ENCODE data around the gene FAM131B. TPM values are rescaled to one million over a fixed set of nuclear protein-coding genes. Genes with fewer than 3 reads are reported as not detected.

FAM131B gene
- total RNA-seq, 1 experiment from 2014 or later, result 17.3 TPM

DNA sequence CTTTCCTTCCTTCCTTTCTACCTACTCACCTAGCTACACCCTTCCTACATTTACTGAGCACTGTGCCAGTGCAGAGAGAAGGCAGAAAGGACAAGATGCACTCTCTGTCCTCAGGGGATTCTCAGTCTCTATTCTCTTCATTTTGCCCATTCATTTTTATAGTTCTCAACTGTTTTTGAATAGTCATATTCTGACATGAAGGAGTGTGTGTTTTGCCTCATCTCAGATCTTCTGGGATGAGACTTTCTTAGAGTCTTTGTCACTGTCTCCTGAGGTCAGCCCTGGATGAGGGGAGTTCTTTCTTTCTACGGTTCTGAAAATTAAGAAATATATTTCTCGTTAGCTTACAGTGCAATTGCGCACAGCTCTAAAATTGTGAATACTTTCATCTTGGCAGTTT lies 25.3 kb downstream of the FAM131B start:
- WGBS (ENCODE audit: extremely low coverage, insufficient read length, low lambda C conversion rate), result no CpG with 5 or more reads among the region's 3 CpGs
- H3K14ac ChIP-seq (ENCODE audit: insufficient read depth, low read length), result no peak overlapping the region
- no peak overlapping the region for H4K91ac ChIP-seq (ENCODE audit: insufficient read length, low read depth, low read length)
- H3K4ac ChIP-seq (ENCODE audit: low read depth, low read length), result no peak overlapping the region
- H3K23me2 ChIP-seq (ENCODE audit: insufficient read length, low read depth, low read length, poor library complexity, severe bottlenecking), result no peaks in the 10 kb centered on the region
- no peak overlapping the region for H2AK5ac ChIP-seq (ENCODE audit: insufficient read length, low read length)
- no peak overlapping the region for H4K5ac ChIP-seq (ENCODE audit: insufficient read length, low read depth, low read length)
- Mint-ChIP-seq H3K4me1 (no peaks in the 10 kb centered on the region), H3K36me3 (ENCODE audit: insufficient read depth in 1 of 3, low read depth in 3 of 3) (no peaks in the 10 kb centered on the region), H3K9me3 (no peaks in the 10 kb centered on the region; a peak in 1 of 5 replicates), H3K27me3 (ENCODE audit: low read depth) (peaks cover 18% of the 10 kb centered on the region; the same call in 1 of the 2 replicates), H3K4me3 (no peak overlapping the region), H3K27ac (no peak overlapping the region)
- H3K79me1 ChIP-seq (ENCODE audit: insufficient read depth, low read depth, low read length, poor library complexity, severe bottlenecking), result no peaks in the 10 kb centered on the region
- no peaks in the 10 kb centered on the region for H3K4me1 ChIP-seq (ENCODE audit: insufficient read depth, low read length)
- no peak overlapping the region for H3K4me2 ChIP-seq (ENCODE audit: insufficient read depth, insufficient read length, low read length)
- H4K8ac ChIP-seq (replicated peaks; ENCODE audit: insufficient read length, low read depth, low read length), result no peak overlapping the region
- TF ChIP-seq, protein P1, sequence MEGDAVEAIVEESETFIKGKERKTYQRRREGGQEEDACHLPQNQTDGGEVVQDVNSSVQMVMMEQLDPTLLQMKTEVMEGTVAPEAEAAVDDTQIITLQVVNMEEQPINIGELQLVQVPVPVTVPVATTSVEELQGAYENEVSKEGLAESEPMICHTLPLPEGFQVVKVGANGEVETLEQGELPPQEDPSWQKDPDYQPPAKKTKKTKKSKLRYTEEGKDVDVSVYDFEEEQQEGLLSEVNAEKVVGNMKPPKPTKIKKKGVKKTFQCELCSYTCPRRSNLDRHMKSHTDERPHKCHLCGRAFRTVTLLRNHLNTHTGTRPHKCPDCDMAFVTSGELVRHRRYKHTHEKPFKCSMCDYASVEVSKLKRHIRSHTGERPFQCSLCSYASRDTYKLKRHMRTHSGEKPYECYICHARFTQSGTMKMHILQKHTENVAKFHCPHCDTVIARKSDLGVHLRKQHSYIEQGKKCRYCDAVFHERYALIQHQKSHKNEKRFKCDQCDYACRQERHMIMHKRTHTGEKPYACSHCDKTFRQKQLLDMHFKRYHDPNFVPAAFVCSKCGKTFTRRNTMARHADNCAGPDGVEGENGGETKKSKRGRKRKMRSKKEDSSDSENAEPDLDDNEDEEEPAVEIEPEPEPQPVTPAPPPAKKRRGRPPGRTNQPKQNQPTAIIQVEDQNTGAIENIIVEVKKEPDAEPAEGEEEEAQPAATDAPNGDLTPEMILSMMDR (conservative IDR thresholded peaks at IDR 0.05), result no peak
- H3K18ac ChIP-seq (ENCODE audit: insufficient read length, low read depth, low read length), result no peak overlapping the region
- no peak overlapping the region for H2BK12ac ChIP-seq (ENCODE audit: insufficient read length, low read depth, low read length)
- H3T11ph ChIP-seq (ENCODE audit: low read length), result no peak overlapping the region
- DNase-seq, result no peak
- H3K9me3 ChIP-seq (ENCODE audit: control insufficient read depth, low read depth, low read length), result no peaks in the 10 kb centered on the region
- no peak overlapping the region for H3K23ac ChIP-seq (ENCODE audit: insufficient read length, low read depth, low read length)
- no peak overlapping the region for H3K9ac ChIP-seq (ENCODE audit: extremely low read depth, insufficient read length, low read length)
- no peak overlapping the region for H3K56ac ChIP-seq (ENCODE audit: insufficient read length, low read depth, low read length)
- no peak overlapping the region for H2AFZ ChIP-seq (ENCODE audit: low read length)
- H3K27ac ChIP-seq (ENCODE audit: insufficient read length, low read depth, low read length), result no peak overlapping the region
- H4K20me1 ChIP-seq (ENCODE audit: control insufficient read depth, insufficient read depth, insufficient read length), result no peaks in the 10 kb centered on the region
- no peak overlapping the region for H2BK15ac ChIP-seq (ENCODE audit: low read depth, low read length)
- no peaks in the 10 kb centered on the region for H3K79me2 ChIP-seq (ENCODE audit: insufficient read depth, low read length)
- H2BK20ac ChIP-seq (ENCODE audit: low read depth, low read length, poor library complexity, severe bottlenecking), result no peak overlapping the region
- H2BK5ac ChIP-seq (ENCODE audit: insufficient read length, low read length), result no peak overlapping the region
- H2BK120ac ChIP-seq (ENCODE audit: low read depth, low read length, poor library complexity, severe bottlenecking), result no peak overlapping the region
- H3K27me3 ChIP-seq (ENCODE audit: insufficient read depth, low read length), result no peaks in the 10 kb centered on the region
